ENCODE results near the gene NUFIP2.

DNA sequence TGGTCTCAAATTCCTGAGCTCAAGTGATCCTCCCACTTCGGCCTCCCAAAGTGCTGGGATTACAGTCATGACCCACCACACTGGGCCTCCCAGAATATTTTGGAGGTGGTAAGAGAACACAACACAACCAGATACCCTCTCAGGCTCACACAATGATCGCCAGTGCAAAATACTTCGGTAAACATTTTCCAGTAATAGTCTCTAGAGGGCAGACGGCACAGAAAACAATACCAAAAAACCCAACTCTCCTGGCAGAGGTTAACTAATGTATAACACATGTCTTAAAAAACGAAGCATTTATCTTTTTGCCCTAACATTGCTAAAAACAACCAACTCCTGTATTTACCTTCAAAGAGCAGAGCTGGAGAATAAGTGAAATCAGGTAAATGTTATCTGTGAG, 10.5 kb downstream of the NUFIP2 start:
- TF ChIP-seq EP300 (IDR thresholded peaks at IDR 0.05; ENCODE audit: borderline replicate concordance) (no peak), CEBPB (IDR thresholded peaks at IDR 0.05) (no peak), YY1 (IDR thresholded peaks at IDR 0.05; ENCODE audit: low read depth) (no peak), RAD21 (IDR thresholded peaks at IDR 0.05; ENCODE audit: low read depth) (no peak)
- TF ChIP-seq, protein P1, sequence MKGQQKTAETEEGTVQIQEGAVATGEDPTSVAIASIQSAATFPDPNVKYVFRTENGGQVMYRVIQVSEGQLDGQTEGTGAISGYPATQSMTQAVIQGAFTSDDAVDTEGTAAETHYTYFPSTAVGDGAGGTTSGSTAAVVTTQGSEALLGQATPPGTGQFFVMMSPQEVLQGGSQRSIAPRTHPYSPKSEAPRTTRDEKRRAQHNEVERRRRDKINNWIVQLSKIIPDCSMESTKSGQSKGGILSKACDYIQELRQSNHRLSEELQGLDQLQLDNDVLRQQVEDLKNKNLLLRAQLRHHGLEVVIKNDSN (IDR thresholded peaks at IDR 0.05): no peak
- TF ChIP-seq, protein P2, sequence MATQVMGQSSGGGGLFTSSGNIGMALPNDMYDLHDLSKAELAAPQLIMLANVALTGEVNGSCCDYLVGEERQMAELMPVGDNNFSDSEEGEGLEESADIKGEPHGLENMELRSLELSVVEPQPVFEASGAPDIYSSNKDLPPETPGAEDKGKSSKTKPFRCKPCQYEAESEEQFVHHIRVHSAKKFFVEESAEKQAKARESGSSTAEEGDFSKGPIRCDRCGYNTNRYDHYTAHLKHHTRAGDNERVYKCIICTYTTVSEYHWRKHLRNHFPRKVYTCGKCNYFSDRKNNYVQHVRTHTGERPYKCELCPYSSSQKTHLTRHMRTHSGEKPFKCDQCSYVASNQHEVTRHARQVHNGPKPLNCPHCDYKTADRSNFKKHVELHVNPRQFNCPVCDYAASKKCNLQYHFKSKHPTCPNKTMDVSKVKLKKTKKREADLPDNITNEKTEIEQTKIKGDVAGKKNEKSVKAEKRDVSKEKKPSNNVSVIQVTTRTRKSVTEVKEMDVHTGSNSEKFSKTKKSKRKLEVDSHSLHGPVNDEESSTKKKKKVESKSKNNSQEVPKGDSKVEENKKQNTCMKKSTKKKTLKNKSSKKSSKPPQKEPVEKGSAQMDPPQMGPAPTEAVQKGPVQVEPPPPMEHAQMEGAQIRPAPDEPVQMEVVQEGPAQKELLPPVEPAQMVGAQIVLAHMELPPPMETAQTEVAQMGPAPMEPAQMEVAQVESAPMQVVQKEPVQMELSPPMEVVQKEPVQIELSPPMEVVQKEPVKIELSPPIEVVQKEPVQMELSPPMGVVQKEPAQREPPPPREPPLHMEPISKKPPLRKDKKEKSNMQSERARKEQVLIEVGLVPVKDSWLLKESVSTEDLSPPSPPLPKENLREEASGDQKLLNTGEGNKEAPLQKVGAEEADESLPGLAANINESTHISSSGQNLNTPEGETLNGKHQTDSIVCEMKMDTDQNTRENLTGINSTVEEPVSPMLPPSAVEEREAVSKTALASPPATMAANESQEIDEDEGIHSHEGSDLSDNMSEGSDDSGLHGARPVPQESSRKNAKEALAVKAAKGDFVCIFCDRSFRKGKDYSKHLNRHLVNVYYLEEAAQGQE (IDR thresholded peaks at IDR 0.05; ENCODE audit: low read depth): no peak

Measured in Ishikawa (cell line).